Heart right ventricle (tissue), 16 donors: ENCODE data around the gene SH3BP4. TPM values are rescaled to one million over a fixed set of nuclear protein-coding genes. Genes with fewer than 3 reads are reported as not detected.

Source experiments
- ATAC-seq, 8 donors: fragments of 200-7000 bp; cut with Tn5 transposase; one replicate each; pipeline ENCODE4 v1.9.1; 2020; ENCODE audit warnings: mild to moderate bottlenecking in 8 of 8, moderate library complexity in 8 of 8, moderate number of reproducible peaks in 1 of 8
- DNase-seq, 2 donors: peaks; one replicate each; pipeline ENCODE4 v3.0.0-alpha.2; 2020
- H3K27ac ChIP-seq, 10 donors: fragments of 200-600 bp; sonication (generic) in 2 of 10; one replicate each; pipeline versions ENCODE4 v1.5.0 to v1.8.0; 2020 to 2022; ENCODE audit warnings: mild to moderate bottlenecking in 3 of 10
- H3K27me3 ChIP-seq, 7 donors: fragments of 200-600 bp; one replicate each; pipeline ENCODE4 v1.8.0; 2021 to 2022; ENCODE audit warnings: mild to moderate bottlenecking in 2 of 7
- H3K36me3 ChIP-seq, 9 donors: fragments of 200-600 bp; sonication (generic) in 1 of 9; one replicate each; pipeline versions ENCODE4 v1.5.0 to v1.8.0; 2020 to 2022; ENCODE audit warnings: mild to moderate bottlenecking in 2 of 9
- H3K4me1 ChIP-seq, 9 donors: fragments of 200-600 bp; sonication (generic) in 1 of 9; one replicate each; pipeline versions ENCODE4 v1.5.0 to v1.8.0; 2020 to 2022; ENCODE audit warnings: mild to moderate bottlenecking in 4 of 9
- H3K4me3 ChIP-seq, 10 donors: fragments of 200-600 bp; sonication (generic) in 2 of 10; one replicate each; pipeline versions ENCODE4 v1.5.0 to v1.8.0; 2020 to 2022; ENCODE audit warnings: mild to moderate bottlenecking in 7 of 10, moderate library complexity in 2 of 10
- H3K9me3 ChIP-seq, 11 donors: fragments of 200-600 bp in 10 of 11; sonication (generic) in 2 of 11; one replicate each; pipeline versions ENCODE4 v1.5.0 to v1.8.0; 2013 to 2022; ENCODE audit warnings: mild to moderate bottlenecking in 2 of 11, control low read depth in 1 of 11, moderate library complexity in 1 of 11
- WGBS, 2 donors: extraction: QIAGEN DNeasy Blood & Tissue Kit; methylation state at CpG; one replicate each; pipeline ENCODE4 v1.1.7; 2013; ENCODE audit warnings: inconsistent platforms in 1 of 2; 5-methylcytosine and 5-hydroxymethylcytosine counted together
- intact Hi-C, 10 donors: fragments of 100-400 bp; cut with DNase I; formaldehyde crosslinking; loops; one replicate each; pipeline versions ENCODE4 v1.11.1 to v1.14.2; 2022
- polyA plus RNA-seq, 2 donors: library from polyadenylated mRNA; stranded (reverse); fragments of 200-250 nt; gene quantifications; one replicate each; pipeline ENCODE4 v1.2.3, GENCODE V29; 2013
- total RNA-seq, 10 donors: library from RNA; stranded (reverse); fragmentation: NEBNext Ultra II Directional in 3 of 10; extraction: Animal tissue kit (Norgen Biotek cat#: 25700) in 3 of 10; gene quantifications; one replicate each; pipeline versions ENCODE4 v1.2.1 to v1.2.4, GENCODE V29; 2021 to 2023
- TF ChIP-seq, protein P1 (sequence below), 9 donors: fragments of 200-600 bp; sonication (generic) in 2 of 9; IDR thresholded peaks; one replicate each; pipeline versions ENCODE4 v1.5.0 to v1.8.0; 2021 to 2022; ENCODE audit warnings: antibody characterized with exemption in 9 of 9, mild to moderate bottlenecking in 5 of 9, moderate library complexity in 1 of 9
- donor health status: Arrhythmogenic right ventricular cardiomyopathy.
- donor health status: ischemic (EF 13 %, LVEDD 7.1; RV severe dilation, severe dysfunction).
- donor health status: healthy with polysubstance abuse.
- donor health status: DM: no; HTN: yes; CAD: no.
- donor health status: DM: no; HTN: no; CAD: no.
- donor health status: ischemic (EF 25% LVEDD 6.9; RV normal size, moderate dysfunction).
- donor health status: ischemic (EF 25% LVEDD 5.7; RV mildly dilated, moderate dysfunction).
- donor health status: healthy.
- donor health status: DM: yes; HTN: yes; CAD: no.
- donor health status: Ischemic cardiomyopathy.
- donor health status: ischemic (EF 35%, LVEDD 5.7; RV mildly dilated, moderate dysfunction).
- donor health status: nonischemic (EF 11% LVEDD 7.7; RV severe dilation, severe dysfunction).
- donor health status: DM: yes; HTN: yes; CAD: no.
- donor health status: PGD.
- donor health status: ischemic (EF 29% LVEDD 5.4; RV normal size, mild dysfunction).
- donor health status: nonischemic (EF 23%, LVEDD 6.1; RV moderate dilation, normal function).

SH3BP4 gene
- total and polyA plus RNA-seq, 12 donors, result 6.3 to 15.3 (median 10.8) TPM

DNA sequence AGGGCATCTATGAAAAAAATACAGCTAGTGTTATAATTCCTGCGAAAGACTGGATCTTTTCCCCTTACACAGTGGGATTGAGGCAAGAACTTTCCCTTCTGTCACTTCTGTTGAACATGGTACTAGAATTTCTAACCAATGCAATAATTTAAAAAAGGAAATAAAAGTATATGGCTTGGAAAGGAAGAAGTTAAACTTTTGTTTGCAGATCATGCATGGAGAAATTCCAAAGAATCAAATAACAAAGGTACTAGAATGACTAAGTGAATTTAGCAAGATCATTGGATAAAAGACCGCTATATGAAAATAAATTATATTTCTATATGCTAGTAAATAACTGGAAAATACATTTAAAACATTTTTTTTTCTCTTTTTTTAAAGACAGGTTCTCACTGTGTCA, 31.0 kb upstream of the SH3BP4 start:
- Histone ChIP-seq H3K4me1 (peaks cover 0 to 10% (median 0%) of the 10 kb centered on the region in 9 donors), H3K36me3 (no peaks in the 10 kb centered on the region), H3K4me3 (no peak overlapping the region), H3K27me3 (no peaks in the 10 kb centered on the region), H3K9me3 (peaks cover 0 to 14% (median 0%) of the 10 kb centered on the region in 11 donors), H3K27ac (no peak overlapping the region)
- TF ChIP-seq, protein P1, sequence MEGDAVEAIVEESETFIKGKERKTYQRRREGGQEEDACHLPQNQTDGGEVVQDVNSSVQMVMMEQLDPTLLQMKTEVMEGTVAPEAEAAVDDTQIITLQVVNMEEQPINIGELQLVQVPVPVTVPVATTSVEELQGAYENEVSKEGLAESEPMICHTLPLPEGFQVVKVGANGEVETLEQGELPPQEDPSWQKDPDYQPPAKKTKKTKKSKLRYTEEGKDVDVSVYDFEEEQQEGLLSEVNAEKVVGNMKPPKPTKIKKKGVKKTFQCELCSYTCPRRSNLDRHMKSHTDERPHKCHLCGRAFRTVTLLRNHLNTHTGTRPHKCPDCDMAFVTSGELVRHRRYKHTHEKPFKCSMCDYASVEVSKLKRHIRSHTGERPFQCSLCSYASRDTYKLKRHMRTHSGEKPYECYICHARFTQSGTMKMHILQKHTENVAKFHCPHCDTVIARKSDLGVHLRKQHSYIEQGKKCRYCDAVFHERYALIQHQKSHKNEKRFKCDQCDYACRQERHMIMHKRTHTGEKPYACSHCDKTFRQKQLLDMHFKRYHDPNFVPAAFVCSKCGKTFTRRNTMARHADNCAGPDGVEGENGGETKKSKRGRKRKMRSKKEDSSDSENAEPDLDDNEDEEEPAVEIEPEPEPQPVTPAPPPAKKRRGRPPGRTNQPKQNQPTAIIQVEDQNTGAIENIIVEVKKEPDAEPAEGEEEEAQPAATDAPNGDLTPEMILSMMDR (IDR thresholded peaks at IDR 0.05), result no peak
- no peak for DNase-seq
- intact Hi-C loops, result no loop called here
- 99% methylated on average over 2 of the region's 2 CpGs for WGBS, 2 donors
- no peak for ATAC-seq

DNA sequence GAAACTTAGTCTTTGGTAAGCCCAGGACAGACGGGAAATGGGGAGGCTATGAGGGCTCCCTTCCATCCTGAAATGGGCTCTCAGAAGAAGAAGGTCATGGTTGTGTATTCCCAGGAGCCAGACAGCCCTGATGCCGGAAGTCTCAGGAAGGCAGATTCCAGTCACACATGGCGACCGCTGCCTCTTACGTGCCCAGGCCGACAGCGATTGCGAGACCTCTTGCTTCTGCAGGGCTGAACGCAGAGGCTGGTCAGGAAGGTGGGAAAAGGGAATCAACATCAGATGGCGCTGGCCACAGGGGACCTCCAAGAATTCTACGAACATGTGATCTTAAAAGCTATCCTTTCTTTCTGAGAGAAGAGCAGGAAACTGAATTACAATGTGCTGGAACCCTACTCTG, 22.8 kb upstream of the SH3BP4 start:
- peaks cover 0 to 14% (median 0%) of the 10 kb centered on the region in 11 donors for H3K9me3 ChIP-seq
- no peak overlapping the region for H3K27ac ChIP-seq
- DNase-seq (no peak), ATAC-seq (no peak)
- intact Hi-C loops, result no loop called here
- no peaks in the 10 kb centered on the region for H3K27me3 ChIP-seq
- TF ChIP-seq, protein P1 (IDR thresholded peaks at IDR 0.05), result no peak
- WGBS, 2 donors, result 88 to 91% methylated on average over 11 of the region's 11 CpGs
- H3K4me1 ChIP-seq, result no peaks in the 10 kb centered on the region
- H3K36me3 ChIP-seq, result no peaks in the 10 kb centered on the region
- H3K4me3 ChIP-seq, result no peak overlapping the region

DNA sequence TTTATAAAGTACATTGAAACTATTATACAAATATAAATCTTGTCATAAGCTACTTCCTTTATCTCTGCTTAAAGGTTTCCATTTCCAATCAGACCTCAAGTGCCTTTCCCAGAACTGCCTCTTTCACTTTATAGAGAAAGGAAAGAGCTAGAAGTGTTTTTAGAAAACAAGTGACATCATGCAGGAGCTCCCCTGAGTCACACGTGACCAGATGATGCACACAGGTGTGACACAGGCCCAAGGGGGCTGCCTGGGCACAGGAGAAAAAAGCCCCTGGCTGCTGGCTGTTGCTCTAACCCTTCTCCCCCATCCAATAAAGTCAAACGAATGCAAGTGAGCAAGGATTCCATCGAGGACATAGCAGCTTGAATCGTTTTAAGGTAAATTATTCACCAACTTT, 21.4 kb upstream of the SH3BP4 start:
- intact Hi-C loops, result no loop called here
- Histone ChIP-seq H3K9me3 (peaks cover 0 to 2% (median 0%) of the 10 kb centered on the region in 11 donors), H3K4me1 (no peaks in the 10 kb centered on the region), H3K36me3 (no peaks in the 10 kb centered on the region), H3K27ac (no peak overlapping the region), H3K27me3 (no peaks in the 10 kb centered on the region), H3K4me3 (no peak overlapping the region)
- TF ChIP-seq, protein P1 (IDR thresholded peaks at IDR 0.05), result no peak
- 79 to 80% methylated on average over 4 of the region's 4 CpGs for WGBS, 2 donors
- ATAC-seq (no peak), DNase-seq (no peak)

DNA sequence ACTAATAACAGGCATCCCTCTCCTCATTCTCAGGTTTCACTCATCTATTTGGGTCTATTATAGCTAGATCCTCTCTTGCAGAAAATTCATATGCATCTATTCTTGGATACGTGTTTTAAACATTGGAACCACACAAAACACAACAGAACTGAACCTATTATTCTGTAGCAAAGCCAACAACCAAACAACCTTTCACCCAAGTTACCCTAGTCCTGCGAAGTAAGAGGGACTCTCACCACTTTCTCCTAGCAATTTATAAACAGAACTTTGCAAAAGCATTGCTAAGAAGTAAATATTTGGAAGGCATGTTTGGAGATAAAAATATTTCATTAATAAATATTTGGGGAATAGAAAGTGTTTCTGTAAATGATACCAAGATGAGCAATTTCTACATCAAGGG, 20.4 kb upstream of the SH3BP4 start:
- Histone ChIP-seq H3K4me3 (no peak overlapping the region), H3K36me3 (no peaks in the 10 kb centered on the region), H3K27me3 (peaks cover 0 to 5% (median 0%) of the 10 kb centered on the region in 7 donors), H3K9me3 (no peaks in the 10 kb centered on the region), H3K4me1 (no peaks in the 10 kb centered on the region), H3K27ac (no peak overlapping the region)
- no peak for DNase-seq
- intact Hi-C loops, result no loop called here
- 92 to 94% methylated on average over 2 of the region's 2 CpGs for WGBS, 2 donors
- ATAC-seq, result no peak
- TF ChIP-seq, protein P1 (IDR thresholded peaks at IDR 0.05), result no peak
